HG03565 (cell line): ENCODE results near the gene FFAR1.
"Not testable (repeated sequence)": the region's sequence is repeated elsewhere in the genome, so short reads cannot be mapped to it uniquely, and the experiment has no call there.

Experiments used
- ATAC-seq: cut with Tn5 transposase; IDR thresholded peaks from one replicate; pipeline ENCODE4 v1.9.1; 2021; ENCODE audit warnings: mild to moderate bottlenecking, moderate library complexity; ENCODE audit not compliant: unreplicated experiment

Gene FFAR1

DNA sequence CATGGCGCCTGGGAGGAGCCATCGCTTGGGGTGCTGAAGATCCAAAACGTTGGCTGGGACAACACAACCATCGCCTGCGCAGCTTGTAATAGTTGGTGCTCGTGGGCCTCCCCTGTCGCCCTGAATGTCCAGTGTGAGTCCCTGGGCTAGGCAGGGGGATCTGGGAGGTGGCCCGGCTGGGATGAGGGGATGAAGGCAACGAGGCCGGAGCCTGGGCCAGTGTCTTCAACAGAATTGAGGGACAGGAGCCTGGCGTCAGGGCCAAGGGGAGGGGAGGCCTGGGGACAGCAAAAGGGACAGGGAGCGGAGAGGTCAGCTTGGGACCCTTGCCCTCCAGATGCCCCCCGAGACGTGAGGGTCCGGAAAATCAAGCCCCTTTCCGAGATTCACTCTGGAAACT, 6.7 kb upstream of the FFAR1 start:
- no peak for ATAC-seq

DNA sequence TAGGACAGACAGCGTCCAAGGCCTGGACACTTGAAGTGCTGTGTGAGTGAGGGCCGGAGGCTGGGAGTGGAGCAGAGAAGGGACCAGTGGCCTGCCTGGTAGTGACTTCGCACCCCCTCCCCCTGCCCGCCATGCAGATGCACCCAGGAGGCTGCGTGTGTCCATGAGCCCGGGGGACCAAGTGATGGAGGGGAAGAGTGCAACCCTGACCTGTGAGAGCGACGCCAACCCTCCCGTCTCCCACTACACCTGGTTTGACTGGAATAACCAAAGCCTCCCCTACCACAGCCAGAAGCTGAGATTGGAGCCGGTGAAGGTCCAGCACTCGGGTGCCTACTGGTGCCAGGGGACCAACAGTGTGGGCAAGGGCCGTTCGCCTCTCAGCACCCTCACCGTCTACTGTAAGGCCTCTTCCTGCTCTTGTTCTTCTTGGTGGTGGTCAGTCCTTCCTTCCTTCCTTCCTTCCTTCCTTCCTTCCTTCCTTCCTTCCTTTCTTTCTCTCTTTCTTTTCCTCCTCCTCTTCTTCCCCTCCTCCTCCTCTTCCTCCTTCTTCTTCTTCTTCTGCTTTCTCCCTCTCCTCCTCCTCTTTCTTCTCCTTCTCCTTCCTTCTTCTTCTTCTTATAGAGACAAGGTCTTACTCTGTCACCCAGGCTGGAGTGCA, 6.0 kb upstream of the FFAR1 start:
- ATAC-seq = no peak

DNA sequence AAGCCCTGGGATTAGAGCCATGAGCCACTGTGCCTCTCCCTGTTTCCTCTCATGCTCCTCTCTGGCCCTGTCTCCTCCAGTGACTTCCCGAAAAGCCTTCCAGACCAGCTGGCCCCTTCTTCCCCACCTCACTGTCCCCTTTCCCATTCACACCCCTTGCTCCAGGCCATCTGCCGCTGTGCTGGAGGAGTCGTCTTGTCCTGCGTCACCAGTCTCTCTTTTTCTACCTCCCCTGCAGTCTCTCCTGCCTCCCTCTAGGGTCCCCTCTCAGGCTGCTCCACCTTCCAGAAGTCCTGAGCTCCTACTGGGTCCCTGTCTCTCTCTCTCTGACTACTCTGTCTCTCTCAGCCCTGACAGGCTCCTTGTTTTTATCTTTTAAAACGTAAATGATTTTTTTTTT, 5.3 kb upstream of the FFAR1 start:
- ATAC-seq = no peak

DNA sequence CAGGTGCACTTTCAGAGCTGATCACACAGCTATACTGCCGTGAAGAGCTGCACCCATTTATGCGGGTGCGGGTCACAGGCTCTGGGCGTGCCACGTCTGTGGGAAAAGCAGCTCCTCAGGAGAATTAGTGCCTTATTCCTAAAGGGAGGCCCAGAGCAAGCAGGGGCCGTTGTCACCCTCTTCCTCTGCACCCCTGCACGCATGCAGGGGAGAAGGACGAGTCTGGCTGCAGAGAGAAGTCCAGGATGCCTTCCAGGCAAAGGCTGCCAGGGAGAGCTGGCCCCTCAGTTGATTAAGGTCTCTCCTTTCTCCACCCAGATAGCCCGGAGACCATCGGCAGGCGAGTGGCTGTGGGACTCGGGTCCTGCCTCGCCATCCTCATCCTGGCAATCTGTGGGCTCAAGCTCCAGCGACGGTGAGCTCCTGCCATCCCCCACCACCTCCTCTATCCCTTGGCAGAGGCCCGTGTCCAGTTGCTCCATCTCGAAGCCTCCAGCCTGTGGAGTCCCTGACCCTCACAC, 3.1 kb upstream of the FFAR1 start:
- ATAC-seq = no peak

DNA sequence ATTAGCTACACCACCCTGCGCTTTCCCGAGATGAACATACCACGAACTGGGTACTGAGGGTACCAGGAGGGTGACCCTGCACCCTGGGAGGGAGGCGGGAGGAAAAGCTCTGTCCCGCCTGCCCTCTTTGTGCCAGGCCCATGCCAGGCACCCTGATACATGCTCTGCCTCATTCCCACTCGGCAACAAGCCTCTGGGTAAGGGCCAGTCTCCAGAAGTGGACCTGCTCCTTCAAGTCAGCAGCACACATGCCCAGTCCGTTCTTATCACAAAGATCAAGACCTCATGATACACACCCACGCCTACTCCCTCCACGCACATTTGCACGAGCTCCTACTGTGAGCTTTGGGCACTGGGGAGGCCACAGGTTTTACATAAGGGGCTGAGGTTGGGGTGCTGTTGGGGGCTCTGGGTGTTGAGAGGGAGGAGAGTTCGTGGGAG, 2.0 kb upstream of the FFAR1 start:
- no peak for ATAC-seq

DNA sequence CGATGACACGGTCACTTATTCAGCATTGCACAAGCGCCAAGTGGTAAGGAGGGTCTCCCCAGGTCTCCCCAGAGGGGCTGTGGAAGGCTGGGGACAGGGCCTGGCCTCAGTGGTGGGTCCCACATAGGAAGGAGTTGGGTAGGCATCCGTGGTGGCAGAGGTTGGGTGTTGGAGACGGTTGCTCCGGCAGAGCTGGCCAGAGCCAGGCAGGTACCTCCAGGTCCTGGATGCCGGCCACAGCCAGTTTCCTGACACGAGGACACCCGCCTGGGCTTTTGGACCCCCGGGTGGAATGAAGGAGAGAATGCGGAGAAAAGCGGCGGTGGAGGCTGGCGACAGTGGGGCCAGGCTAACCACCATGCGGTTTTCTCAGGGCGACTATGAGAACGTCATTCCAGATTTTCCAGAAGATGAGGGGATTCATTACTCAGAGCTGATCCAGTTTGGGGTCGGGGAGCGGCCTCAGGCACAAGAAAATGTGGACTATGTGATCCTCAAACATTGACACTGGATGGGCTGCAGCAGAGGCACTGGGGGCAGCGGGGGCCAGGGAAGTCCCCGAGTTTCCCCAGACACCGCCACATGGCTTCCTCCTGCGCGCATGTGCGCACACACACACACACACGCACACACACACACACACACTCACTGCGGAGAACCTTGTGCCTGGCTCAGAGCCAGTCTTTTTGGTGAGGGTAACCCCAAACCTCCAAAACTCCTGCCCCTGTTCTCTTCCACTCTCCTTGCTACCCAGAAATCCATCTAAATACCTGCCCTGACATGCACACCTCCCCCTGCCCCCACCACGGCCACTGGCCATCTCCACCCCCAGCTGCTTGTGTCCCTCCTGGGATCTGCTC, 1.3 kb upstream of the FFAR1 start:
- no peak for ATAC-seq

DNA sequence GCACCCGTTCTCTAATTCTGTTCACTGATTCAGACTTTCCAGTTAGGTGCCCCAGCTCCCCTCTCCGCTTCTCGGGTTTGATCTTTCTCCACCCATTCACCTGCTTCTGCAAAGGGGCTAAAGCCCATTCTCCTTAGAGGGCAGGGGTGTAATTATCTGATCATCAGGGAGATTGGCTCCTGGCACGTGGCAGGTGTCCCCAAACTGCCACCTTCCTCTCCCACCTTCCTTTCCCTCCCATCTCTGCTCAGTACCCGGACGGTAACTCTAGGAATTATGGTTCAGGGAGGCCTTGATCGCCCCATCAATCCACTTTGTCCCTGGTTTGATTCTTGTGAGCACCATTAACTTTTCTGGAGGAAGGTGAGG, 212 bp downstream of the FFAR1 start:
- ATAC-seq = no peak

DNA sequence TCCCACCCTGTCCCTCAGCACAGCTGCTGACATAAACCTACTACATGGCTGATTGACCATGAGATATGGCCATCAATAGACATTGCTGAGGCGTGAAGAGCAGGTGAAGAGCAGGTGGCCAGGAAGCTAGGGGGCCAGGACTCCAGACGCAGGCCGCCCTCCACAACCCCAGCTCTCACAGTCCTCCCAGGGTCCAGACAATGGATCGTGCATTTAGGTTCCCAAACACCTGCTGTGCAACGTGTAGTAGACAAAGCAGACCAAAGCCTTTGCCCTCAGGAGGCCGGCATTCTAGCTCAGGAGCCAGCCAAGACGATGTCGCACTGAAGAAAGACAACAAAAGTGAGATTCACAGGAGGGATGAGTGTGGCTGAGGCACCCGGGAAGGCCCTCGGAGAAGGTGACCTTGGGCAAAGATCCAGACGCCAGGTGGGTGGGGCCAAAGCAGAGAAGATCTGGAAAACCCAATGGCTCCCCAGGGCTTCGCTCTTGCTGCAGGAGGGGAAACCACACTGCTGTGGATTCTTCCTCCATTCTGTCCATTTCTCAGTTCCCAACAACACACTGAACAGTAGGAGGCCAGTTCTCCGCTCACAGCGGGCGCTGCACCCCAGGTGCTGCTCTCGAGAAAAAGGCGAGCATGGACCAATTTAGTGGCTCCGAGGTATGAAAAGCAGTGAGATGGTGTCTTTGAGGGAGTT, 1.4 kb downstream of the FFAR1 start:
- ATAC-seq = no peak

DNA sequence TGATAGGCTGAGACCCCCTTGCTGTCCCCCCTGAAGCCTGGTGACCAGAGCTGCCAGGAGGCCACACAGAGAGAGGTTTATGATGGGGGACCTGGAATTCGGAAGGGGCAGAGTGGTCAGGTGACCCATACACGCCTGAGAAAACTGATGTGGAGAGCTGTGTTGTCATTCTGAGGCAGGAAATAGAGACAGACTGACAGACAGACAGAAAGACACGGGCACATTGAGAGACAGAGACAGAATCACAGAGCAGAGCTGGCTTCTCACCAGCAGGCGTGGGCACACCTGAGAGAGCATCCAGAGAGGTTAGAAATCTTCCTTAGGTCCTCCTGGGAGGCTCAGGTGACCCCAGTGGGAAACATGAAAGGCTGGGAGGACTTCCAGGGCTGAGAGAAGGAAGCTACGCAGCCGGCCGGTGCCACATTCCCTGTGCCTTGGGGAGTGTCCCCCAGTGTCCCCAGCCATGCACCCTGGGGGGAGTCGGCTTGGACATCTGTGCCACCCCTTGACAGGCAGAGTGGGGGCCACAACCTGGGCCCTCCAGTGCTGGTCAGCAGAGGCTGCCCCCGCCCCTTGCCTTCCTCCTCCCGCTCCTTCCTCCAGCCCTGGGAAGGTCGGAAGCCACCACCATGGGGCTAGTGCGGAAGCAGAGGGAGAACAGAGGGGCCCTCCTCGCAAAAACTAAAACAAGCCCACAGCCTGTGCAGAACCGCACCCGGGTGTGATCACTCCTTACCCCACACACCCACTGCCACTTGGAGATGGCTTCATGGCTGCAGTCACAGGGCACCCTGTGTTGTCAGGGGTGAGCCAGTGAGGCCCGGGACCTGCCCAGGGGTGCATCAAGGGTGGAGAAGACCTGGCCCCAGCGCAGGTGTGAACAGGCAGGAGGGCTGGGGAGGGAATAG, 2.2 kb downstream of the FFAR1 start:
- ATAC-seq = no peak

DNA sequence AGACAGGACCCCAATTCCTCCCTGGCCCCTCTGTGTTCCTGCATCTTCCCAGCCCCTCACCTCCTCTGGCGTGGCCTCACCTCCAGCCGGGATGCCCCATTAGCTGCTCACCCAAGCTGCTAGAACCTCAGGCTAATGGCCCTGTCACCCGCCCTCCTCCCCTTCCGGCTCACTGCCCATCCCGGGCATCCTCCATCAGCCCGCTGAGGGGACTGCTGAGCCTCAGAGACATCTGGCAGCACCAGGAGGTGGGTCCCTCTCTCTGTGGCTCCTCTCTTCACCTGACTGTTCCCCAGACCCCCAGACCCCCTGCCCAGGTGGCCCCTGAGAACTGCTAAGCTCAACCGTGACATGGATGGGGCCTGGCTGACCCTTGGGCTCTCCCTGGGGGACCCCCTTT, 2.9 kb downstream of the FFAR1 start:
- no peak for ATAC-seq

DNA sequence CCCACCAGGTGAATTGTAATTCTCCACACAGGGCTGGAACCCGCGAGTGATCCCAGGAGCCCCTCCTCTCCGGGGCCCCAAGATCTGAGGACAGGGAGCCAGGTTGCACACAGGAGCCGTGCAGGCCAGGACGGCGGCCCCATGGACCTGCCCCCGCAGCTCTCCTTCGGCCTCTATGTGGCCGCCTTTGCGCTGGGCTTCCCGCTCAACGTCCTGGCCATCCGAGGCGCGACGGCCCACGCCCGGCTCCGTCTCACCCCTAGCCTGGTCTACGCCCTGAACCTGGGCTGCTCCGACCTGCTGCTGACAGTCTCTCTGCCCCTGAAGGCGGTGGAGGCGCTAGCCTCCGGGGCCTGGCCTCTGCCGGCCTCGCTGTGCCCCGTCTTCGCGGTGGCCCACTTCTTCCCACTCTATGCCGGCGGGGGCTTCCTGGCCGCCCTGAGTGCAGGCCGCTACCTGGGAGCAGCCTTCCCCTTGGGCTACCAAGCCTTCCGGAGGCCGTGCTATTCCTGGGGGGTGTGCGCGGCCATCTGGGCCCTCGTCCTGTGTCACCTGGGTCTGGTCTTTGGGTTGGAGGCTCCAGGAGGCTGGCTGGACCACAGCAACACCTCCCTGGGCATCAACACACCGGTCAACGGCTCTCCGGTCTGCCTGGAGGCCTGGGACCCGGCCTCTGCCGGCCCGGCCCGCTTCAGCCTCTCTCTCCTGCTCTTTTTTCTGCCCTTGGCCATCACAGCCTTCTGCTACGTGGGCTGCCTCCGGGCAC, 3.9 kb downstream of the FFAR1 start:
- no peak for ATAC-seq

DNA sequence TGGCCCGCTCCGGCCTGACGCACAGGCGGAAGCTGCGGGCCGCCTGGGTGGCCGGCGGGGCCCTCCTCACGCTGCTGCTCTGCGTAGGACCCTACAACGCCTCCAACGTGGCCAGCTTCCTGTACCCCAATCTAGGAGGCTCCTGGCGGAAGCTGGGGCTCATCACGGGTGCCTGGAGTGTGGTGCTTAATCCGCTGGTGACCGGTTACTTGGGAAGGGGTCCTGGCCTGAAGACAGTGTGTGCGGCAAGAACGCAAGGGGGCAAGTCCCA, 4.4 kb downstream of the FFAR1 start:
- no peak for ATAC-seq

DNA sequence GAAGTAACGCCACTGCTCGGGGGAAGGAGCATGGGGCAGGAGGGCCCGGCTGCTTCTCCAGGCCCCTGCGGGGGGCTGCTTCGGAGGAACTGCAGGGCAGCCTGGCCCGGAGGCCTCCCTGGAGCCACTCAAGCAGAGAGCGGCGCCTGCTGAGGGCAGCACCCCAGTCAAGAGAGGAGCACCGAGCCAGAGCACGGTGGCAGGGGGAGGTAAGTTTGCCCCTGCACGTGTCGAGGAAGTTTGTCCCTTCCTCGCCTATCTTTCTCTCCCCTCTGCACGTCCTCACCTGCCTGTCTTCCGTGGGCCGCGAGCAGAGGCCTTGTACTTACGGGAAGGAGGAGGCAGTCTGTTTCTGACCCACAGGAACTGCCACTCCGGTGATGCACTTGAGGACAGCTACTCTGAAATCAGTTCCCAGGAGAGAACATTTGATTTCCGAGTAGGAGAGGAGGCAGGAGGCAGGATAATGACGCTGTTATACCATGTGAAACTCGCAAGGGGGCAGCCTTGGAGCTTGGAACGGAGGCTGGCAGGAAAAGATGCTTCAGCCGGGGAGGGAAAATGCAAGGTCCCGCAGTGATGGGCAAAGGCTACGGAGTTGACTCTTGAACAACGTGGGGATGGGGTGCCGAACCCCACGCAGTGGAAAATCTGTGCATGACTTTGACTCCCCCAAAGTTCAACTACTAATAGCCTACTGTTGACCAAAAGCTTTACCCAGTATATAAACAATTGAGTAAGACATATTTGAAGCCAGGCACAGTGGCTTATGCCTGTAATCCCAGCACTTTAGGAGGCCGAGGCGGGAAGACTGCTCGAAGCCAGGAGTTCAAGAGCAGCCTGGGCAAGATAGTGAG, 5.0 kb downstream of the FFAR1 start:
- ATAC-seq = no peak

DNA sequence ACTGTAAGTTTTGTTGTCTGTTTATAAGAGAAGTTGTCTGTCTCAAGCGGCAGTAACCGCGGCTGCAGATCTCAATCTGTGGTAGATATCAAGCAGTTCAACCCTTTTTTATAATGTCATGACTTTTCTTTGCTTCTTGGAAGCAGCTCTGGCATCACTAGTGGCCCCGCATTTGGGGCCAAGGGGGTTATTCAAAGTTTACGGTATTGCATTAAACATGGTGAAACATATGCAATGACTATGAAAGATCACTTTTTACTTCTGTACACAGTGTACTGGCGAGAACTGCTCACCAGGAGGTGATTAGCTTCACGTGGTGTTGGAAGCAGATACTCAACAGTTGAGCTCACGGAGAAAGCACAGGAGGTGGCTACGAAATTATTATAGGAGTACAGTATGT, 5.9 kb downstream of the FFAR1 start:
- no peak for ATAC-seq

DNA sequence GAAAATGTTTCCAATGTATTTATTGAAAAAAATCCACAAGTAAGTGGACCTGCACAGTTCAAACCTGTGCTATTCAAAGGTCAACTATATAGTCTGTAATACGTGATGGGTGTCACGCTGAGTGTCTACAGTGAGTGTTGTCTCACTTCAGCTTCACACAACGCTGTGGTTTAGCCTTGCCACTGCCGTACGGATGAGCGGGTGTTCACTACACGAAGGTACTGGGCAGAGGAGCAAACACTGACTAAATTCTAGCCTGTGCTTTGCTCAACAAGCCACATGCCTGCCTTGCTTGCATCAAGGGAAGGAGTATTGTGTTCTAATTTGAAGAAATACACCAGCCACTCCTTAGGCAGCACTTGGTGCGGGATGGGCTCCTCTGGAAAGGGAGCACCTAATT, 7.2 kb downstream of the FFAR1 start:
- no peak for ATAC-seq

DNA sequence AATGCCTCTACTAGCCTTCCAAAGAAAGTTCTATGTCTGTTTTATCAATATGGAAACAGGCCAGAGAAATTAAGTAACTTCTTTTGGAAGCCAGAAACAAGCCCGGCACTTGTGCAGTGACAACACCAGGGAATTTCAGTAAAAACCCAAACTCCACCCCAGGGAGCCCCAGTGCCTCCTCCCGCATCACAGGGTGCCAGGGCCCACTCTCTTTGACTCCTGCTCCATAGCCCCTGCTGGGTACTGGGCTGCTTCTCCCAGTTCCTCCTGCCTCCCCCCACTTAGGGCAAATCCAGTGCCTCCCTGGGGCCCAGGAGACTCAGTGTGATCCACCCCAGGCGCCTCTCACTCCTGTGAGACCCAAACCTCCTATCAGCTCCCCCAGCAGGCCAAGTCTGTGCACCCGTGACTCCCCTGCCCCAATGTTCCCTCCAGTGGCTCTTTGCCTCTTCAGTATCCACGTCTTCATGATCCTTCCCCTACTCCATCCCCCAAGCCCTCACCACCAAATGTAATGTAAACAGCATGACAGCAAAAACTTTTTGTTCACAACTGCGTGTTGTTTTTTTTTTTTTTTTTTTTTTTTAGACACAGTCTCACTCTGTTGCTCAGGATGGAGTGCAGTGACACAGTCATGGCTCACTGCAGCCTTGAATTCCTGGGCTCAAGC, 8.2 kb downstream of the FFAR1 start:
- no peak for ATAC-seq

DNA sequence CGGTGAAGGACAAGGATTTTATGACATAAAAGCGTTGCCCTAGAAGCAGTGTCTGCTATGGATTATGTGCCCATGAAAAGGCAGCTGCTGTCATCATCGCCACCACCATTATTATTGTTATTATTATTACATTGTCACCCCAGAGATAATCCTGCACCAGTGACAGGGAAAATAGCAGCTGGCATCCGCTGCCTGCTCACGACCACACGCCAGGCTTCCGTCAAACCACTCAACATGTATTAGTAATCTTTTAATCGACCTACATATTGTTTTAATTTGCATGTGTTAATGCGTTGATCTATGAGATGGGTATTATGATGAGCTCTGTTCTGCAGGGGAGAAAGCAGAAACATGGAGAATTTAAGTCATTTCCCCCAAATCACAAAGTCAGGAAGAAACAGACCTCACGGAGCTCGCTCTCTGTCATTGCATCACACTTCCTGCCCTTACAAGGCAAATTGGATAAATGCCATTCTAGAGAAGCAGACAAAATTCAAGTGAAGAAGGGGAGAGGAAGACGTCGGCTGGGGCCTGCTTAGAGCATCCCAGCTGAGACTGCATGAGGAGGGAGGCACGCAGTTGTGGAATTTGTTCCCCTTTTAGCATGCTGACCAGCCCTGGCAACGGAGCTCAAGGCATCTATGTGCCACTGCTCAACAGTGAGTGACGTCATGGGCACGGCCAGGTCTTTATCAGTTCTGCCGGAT, 10.3 kb downstream of the FFAR1 start, which contains the start of gene FFAR3:
Gene FFAR3, plus strand, starts transcription at position 594 of the 707 bp plus-strand sequence. CDS start 431 bp downstream, outside the sequence.
- ATAC-seq = no peak

DNA sequence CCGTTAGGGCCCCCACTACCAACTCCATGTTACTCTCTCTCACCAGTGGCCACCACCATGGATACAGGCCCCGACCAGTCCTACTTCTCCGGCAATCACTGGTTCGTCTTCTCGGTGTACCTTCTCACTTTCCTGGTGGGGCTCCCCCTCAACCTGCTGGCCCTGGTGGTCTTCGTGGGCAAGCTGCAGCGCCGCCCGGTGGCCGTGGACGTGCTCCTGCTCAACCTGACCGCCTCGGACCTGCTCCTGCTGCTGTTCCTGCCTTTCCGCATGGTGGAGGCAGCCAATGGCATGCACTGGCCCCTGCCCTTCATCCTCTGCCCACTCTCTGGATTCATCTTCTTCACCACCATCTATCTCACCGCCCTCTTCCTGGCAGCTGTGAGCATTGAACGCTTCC, 11.1 kb downstream of the FFAR1 start:
- not testable (repeated sequence) for ATAC-seq
